ENCODE data around the gene LPCAT1.

DNA sequence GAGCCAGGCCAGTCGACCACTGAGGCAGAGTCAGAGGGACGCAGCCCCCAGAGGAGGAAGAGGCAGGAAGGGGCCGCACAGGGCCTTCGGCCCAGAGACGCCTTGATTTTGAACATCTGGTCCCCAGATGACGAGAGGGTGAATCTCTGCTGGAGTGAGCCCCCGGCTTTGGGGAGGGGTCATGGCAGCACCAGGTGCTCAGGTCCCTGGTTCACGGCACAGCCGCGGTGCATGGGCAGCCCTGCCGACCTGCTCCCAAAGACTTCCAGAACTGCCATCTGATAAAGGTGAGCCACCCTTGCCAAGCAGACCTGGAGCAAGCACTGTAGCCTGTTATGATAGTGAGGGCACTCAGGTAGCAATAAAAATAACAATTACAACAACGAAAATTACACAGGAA is 29.8 kb downstream of the LPCAT1 start:
- TF ChIP-seq EZH2 (IDR thresholded peaks at IDR 0.05; ENCODE audit: borderline replicate concordance, low read depth, low read length, severe bottlenecking), result no peak
- TF ChIP-seq, protein P1, sequence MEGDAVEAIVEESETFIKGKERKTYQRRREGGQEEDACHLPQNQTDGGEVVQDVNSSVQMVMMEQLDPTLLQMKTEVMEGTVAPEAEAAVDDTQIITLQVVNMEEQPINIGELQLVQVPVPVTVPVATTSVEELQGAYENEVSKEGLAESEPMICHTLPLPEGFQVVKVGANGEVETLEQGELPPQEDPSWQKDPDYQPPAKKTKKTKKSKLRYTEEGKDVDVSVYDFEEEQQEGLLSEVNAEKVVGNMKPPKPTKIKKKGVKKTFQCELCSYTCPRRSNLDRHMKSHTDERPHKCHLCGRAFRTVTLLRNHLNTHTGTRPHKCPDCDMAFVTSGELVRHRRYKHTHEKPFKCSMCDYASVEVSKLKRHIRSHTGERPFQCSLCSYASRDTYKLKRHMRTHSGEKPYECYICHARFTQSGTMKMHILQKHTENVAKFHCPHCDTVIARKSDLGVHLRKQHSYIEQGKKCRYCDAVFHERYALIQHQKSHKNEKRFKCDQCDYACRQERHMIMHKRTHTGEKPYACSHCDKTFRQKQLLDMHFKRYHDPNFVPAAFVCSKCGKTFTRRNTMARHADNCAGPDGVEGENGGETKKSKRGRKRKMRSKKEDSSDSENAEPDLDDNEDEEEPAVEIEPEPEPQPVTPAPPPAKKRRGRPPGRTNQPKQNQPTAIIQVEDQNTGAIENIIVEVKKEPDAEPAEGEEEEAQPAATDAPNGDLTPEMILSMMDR (IDR thresholded peaks at IDR 0.05; ENCODE audit: extremely low read depth in 1 of 2, insufficient read depth in 1 of 2, low read depth in 1 of 2, low read length in 2 of 2), result no peak
